ENCODE data around the gene LTO1. TPM values are rescaled to one million over a fixed set of nuclear protein-coding genes. Genes with fewer than 3 reads are reported as not detected.

The LTO1 gene
- total RNA-seq, 1 experiment from 2014 or later, result 22.3 TPM

DNA sequence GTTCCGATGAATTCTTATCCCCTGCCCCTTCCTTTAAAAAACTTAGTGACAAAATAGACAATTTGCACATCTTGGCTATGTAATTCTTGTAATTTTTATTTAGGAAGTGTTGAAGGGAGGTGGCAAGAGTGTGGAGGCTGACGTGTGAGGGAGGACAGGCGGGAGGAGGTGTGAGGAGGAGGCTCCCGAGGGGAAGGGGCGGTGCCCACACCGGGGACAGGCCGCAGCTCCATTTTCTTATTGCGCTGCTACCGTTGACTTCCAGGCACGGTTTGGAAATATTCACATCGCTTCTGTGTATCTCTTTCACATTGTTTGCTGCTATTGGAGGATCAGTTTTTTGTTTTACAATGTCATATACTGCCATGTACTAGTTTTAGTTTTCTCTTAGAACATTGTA lies 22.2 kb downstream of the LTO1 start:
- no peak overlapping the region for H3K27ac ChIP-seq
- H3K9me3 ChIP-seq (replicated peaks), result no peaks in the 10 kb centered on the region
- no peak overlapping the region for H3K4me3 ChIP-seq
- H3K27me3 ChIP-seq, result no peaks in the 10 kb centered on the region
- H3K36me3 ChIP-seq, result peaks cover 43% of the 10 kb centered on the region
- DNase-seq, result no peak
- peaks cover 5% of the 10 kb centered on the region for H3K4me1 ChIP-seq

DNA sequence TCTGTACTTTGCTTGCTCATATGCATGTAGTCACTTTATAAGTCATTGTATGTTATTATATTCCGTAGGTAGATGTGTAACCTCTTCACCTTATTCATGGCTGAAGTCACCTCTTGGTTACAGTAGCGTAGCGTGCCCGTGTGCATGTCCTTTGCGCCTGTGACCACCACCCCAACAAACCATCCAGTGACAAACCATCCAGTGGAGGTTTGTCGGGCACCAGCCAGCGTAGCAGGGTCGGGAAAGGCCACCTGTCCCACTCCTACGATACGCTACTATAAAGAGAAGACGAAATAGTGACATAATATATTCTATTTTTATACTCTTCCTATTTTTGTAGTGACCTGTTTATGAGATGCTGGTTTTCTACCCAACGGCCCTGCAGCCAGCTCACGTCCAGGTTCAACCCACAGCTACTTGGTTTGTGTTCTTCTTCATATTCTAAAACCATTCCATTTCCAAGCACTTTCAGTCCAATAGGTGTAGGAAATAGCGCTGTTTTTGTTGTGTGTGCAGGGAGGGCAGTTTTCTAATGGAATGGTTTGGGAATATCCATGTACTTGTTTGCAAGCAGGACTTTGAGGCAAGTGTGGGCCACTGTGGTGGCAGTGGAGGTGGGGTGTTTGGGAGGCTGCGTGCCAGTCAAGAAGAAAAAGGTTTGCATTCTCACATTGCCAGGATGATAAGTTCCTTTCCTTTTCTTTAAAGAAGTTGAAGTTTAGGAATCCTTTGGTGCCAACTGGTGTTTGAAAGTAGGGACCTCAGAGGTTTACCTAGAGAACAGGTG lies 23.1 kb downstream of the LTO1 start:
- no peak for DNase-seq
- Histone ChIP-seq H3K27me3 (no peaks in the 10 kb centered on the region), H3K27ac (no peak overlapping the region), H3K4me3 (no peak overlapping the region), H3K36me3 (peaks cover 50% of the 10 kb centered on the region), H3K9me3 (replicated peaks) (no peaks in the 10 kb centered on the region), H3K4me1 (no peaks in the 10 kb centered on the region)

DNA sequence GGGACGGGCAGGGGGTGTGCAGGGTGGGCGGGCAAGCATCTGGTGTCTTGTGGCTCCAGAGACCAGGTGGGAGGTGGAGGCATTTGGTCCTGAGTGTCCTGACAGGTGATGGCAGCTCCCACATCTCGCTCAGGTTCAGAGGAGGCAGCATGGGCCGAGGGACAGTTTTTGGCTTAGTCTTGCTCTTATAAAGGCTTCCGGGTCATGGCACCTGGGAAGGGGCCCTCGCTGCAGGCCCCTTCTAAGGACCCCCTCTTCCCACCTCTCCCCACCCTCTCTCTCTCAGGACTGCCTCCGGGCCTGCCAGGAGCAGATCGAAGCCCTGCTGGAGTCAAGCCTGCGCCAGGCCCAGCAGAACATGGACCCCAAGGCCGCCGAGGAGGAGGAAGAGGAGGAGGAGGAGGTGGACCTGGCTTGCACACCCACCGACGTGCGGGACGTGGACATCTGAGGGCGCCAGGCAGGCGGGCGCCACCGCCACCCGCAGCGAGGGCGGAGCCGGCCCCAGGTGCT lies 24.3 kb downstream of the LTO1 start:
- Histone ChIP-seq H3K4me1 (no peaks in the 10 kb centered on the region; the same call in 1 of the 2 replicates), H3K27me3 (no peaks in the 10 kb centered on the region), H3K27ac (no peak overlapping the region), H3K36me3 (peaks cover 54% of the 10 kb centered on the region), H3K4me3 (no peak overlapping the region), H3K9me3 (replicated peaks) (no peaks in the 10 kb centered on the region)
- no peak for DNase-seq

DNA sequence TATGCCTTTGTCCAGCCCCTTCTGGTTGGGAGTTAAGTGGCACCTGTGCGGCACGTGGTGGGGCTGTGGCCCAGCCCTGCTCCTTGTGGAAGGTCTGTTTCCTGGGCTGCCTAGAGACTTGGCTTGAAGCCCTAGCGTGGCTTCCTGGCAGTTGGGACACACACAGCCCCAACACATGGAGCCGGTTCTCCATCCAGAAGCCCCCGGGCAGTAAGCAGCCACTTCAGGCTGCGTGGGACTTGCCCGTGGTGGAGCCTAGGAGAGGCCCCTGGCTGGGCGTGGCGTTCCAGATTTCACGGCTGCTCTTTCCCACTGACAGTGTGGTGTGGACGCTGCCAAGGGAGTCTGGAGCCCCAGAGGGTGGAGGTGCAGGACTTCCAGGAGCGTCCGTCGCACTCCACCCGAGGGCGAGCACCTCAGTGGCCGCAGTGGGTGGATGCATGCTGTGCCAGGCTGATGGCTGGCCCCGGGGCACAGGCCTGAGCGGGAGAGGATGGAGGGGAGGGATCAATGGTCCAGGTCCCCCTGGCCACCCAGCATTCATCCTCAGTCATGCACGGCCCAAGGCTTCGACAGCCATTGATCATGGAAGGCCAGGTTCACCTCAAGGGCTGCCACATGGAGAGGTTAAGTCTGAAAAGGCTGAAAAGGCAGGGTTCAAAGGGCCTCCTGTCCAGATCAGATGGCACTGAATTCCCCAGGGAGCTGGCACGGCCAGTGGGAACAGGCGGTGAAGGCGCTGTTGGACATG lies 24.9 kb downstream of the LTO1 start:
- DNase-seq, result no peak
- H3K4me1 ChIP-seq, result no peaks in the 10 kb centered on the region; the same call in 1 of the 2 replicates
- H3K27me3 ChIP-seq, result no peaks in the 10 kb centered on the region
- no peaks in the 10 kb centered on the region for H3K9me3 ChIP-seq (replicated peaks)
- no peak overlapping the region for H3K27ac ChIP-seq
- H3K4me3 ChIP-seq, result no peak overlapping the region
- peaks cover 57% of the 10 kb centered on the region for H3K36me3 ChIP-seq

DNA sequence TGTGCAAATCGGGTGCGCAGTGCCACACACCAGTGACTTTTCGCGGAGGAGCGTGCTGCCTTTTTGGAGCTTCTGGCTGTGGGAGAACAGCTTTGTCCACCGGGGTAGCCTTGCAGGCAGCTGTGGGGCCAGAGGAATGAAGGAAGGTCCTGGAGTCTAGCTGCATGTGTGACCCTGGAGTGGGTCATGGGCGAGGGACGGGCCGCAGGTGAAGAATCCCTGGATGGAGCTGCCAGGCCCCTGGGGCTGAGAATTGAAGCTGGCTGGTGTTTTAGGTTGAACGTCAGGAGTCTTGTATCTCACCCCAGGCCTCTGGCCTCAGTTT lies 25.6 kb downstream of the LTO1 start:
- Histone ChIP-seq H3K4me1 (no peaks in the 10 kb centered on the region; the same call in 1 of the 2 replicates), H3K27ac (no peak overlapping the region), H3K9me3 (replicated peaks) (no peaks in the 10 kb centered on the region), H3K36me3 (peaks cover 61% of the 10 kb centered on the region), H3K4me3 (no peak overlapping the region), H3K27me3 (no peaks in the 10 kb centered on the region)
- DNase-seq, result no peak

DNA sequence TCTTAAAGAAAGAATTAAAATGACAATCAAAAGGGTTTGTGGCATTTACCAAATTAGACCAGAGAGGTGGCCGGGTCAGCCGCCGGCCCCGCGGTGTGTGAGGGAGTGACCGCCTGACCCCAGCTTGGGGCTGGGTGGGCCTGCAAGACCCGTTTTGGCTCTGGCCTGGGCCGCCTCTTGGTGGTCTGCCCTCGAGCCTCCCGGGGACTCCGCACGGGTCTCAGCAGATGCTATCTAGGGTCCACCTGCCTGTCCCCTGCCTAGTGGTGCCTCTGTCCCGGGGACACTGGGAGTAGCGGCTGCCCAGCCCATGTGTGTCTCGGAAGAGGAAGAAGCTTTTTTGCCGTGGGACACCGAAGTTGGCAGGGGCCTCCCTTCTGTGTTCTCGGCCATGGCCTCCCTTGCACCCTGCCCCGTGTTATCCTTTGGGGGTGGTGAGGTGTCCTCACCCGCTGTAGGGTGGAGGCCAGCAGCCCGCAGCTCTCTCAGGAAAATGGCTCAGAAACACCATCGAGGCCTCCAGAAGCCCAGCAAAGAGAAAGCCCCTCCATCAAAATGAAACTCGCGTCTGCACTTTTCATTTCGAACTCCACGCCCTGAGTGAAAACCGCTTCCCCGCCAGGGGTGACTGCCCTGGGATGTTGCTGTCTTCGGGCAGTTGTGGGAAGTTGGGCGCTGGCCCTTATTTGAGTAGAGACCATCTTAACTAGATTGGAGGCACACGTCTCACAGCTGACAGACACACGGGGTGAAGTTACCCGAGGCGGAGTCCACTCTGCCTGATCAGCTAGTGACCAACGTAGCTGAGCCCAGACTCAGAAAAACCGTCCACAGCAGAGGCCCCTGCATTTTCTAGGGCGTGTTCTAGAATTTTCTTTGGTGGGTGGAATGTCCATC lies 26.2 kb downstream of the LTO1 start:
- H3K9me3 ChIP-seq (replicated peaks), result no peaks in the 10 kb centered on the region
- no peak overlapping the region for H3K4me3 ChIP-seq
- H3K36me3 ChIP-seq, result peaks cover 61% of the 10 kb centered on the region
- no peak overlapping the region for H3K27ac ChIP-seq
- no peak for DNase-seq
- no peaks in the 10 kb centered on the region; the same call in 1 of the 2 replicates for H3K4me1 ChIP-seq
- no peaks in the 10 kb centered on the region for H3K27me3 ChIP-seq

DNA sequence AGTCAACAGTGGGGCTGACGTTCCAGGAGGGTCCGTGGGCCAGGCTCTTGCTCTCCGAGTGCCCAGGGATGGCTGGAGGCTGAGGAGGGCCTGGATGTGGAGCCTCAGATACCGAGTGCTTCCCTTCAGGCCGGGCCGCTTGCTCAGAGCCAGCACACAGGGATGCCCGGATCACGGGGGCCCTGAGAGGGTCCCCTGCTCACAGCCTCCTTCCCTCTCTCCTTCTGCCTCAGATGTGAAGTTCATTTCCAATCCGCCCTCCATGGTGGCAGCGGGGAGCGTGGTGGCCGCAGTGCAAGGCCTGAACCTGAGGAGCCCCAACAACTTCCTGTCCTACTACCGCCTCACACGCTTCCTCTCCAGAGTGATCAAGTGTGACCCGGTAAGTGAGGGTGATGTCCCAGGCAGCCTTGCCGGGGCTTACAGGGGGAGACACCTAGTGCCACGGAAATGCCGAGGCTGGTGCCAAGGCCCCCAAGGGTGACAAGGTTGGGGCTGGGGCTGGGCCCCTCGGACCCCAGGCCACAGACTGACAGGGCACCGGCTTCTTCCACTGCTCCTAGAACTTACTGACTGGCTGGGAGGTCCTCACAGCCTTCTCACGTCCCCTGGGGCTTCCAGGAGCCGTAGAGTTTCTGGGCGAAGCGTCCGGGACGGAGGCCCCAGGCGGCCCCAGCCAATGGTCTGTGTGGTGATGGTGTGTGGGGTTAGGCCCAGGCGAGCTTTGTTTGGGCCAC lies 27.2 kb downstream of the LTO1 start:
- peaks cover 61% of the 10 kb centered on the region for H3K36me3 ChIP-seq
- no peaks in the 10 kb centered on the region for H3K27me3 ChIP-seq
- H3K4me1 ChIP-seq, result peaks cover 4% of the 10 kb centered on the region; the same call in 1 of the 2 replicates
- no peak overlapping the region for H3K4me3 ChIP-seq
- no peaks in the 10 kb centered on the region for H3K9me3 ChIP-seq (replicated peaks)
- H3K27ac ChIP-seq, result no peak overlapping the region
- no peak for DNase-seq

DNA sequence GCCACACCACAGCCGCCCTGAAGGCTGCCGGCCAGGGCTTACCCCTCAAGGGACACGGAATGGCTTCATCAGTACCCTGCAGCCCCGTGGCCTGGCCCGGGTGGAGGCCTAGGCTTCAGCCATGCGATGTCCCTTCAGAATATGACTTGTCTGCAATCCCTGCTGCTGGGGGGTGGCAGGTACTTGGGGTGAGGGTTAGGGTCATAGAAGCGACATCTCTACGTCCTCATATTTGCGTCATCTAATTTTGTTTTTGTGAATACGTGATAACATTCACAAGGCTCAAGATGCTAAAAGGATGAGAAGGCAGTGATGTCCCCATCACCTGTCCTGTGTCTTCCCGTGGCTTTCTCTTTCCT lies 27.8 kb downstream of the LTO1 start:
- H3K4me1 ChIP-seq, result peaks cover 4% of the 10 kb centered on the region; the same call in 1 of the 2 replicates
- H3K27ac ChIP-seq, result no peak overlapping the region
- H3K9me3 ChIP-seq (replicated peaks), result no peaks in the 10 kb centered on the region
- peaks cover 56% of the 10 kb centered on the region for H3K36me3 ChIP-seq
- no peak overlapping the region for H3K4me3 ChIP-seq
- no peaks in the 10 kb centered on the region for H3K27me3 ChIP-seq
- no peak for DNase-seq

DNA sequence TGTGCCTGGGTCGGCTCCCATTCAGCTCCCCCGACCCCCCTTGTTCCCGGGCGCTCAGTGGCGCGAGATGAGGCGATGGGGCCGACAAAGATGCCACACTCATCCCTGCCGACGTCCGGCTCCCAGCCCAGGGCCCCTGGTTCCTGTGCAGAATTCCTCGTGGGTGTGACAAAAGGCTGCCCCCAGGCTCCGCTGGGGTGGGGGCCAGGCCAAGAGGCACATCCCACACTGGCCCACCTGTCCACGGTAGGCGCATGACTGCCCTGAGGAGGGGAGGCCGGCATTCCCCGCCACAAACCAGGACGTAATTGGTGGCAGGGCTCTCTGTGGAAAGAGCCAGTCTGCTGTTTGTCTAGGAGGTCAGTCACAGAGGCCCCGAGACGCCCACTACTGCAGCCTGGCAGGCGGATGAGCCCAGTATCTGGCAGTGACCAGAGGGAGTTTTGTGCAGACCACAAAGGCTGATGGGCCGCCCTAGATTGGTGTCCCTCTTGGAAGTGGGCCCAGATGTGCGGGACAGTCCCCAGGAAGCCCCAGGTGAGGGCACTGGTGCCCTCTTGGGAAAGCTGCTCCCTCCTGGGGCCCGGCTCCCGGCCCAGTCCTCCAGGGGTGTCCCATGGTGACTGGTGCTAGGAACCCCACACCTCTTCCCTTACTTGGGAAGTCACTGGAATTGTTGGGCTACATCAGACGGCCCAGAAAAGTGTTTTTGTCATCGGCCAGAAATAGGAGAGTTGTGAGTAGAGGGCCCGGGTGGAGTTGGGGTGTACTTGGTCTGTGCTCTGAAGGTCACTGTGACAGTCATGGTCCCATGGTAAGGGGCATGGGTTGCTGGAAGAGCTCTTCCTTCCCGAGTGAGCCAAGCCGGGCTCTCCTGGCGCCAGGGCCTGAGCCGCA lies 28.4 kb downstream of the LTO1 start:
- Histone ChIP-seq H3K4me3 (no peak overlapping the region), H3K4me1 (peaks cover 4% of the 10 kb centered on the region; the same call in 1 of the 2 replicates), H3K36me3 (peaks cover 50% of the 10 kb centered on the region), H3K27me3 (no peaks in the 10 kb centered on the region), H3K27ac (no peak overlapping the region), H3K9me3 (replicated peaks) (no peaks in the 10 kb centered on the region)
- DNase-seq, result no peak

DNA sequence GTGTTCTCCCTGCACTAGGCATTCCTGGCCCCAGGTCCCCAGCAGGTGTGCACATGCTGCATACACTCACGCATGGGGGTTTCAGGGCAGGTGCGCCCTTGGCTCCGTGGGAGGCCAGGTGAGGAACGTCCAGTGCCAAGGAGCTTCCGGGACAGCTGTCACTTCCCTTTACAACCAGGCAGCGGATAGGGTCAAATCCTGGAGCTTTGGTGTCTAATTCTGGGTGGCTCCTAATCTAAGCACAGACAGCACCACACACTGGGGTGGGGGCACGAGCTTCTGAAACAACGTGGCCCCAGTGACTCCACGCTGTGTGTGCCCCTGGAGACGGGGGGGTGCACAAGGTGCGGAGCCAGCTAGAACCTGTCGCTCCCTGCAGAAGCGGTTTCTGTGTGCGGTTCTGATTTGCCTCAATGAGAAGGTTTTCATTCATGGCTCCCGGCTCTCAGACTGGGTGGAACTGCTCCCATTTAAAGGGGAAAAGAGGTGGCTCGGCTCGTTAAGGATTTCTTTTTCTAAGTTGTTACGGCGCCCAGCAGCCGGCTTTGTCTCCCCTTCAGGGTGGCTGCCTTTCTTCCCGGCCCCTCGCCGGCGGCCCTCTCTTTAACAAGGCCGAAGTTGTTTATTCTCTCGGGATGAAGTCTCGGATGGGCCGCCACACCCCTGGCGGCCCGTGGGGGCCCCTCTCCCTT lies 29.2 kb downstream of the LTO1 start:
- Histone ChIP-seq H3K27me3 (no peaks in the 10 kb centered on the region), H3K27ac (no peak overlapping the region), H3K36me3 (peaks cover 45% of the 10 kb centered on the region), H3K4me1 (peaks cover 4% of the 10 kb centered on the region; the same call in 1 of the 2 replicates), H3K9me3 (replicated peaks) (no peaks in the 10 kb centered on the region), H3K4me3 (no peak overlapping the region)
- DNase-seq, result no peak

DNA sequence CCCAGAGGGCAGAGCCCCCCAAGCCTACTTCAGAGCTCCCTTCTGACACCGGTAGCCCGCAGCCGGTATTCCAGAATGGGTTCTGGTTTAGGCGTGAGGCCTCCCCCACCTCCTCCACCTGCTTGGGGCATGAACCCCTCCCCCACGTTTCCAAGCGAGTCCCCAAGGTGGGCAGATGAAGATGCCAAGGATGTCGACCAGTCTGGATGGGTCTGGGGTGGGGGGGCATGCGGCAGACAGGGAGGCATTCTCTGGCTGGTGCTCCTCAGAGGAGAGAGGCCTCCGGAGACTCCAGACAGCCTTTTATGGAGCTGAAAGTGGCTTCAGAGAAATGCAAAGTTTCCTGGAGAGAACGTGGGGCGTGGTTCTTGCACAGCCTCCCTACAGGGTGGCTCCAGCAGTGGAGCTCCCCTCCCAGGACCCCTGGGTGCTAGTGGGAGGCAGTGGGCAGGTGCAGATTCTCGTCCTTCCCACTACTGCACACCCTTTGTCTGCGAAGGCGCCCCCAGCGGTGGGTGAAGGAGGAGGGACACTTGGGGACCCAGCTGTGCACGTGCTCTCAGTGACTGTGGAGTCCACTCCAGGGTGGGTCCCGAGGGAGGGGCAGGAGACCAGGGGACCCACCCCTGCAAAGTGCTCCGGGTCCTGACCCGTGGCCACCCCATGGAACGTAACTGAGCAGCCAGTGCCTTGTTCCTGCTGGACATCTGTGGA lies 30.0 kb downstream of the LTO1 start:
- no peaks in the 10 kb centered on the region for H3K27me3 ChIP-seq
- H3K9me3 ChIP-seq (replicated peaks), result no peaks in the 10 kb centered on the region
- no peak overlapping the region for H3K4me3 ChIP-seq
- DNase-seq, result no peak
- H3K4me1 ChIP-seq, result peaks cover 4% of the 10 kb centered on the region; the same call in 1 of the 2 replicates
- H3K36me3 ChIP-seq, result peaks cover 40% of the 10 kb centered on the region
- no peak overlapping the region for H3K27ac ChIP-seq

Data from SJCRH30 (cell line).